Lower lobe of right lung (tissue), 2 donors: ENCODE results near the gene ZNF784. TPM values are rescaled to one million over a fixed set of nuclear protein-coding genes. Genes with fewer than 3 reads are reported as not detected.

Source experiments
- ATAC-seq, 2 donors: fragments of 200-7000 bp; cut with Tn5 transposase; one replicate each; pipeline ENCODE4 v1.9.1; 2020 to 2022; ENCODE audit warnings: mild to moderate bottlenecking in 2 of 2, moderate library complexity in 2 of 2
- DNase-seq: peaks from one replicate; pipeline ENCODE4 v3.0.0-alpha.2; 2020
- H3K27ac ChIP-seq: fragments of 200-600 bp; one replicate; pipeline ENCODE4 v1.8.0; 2022
- H3K27me3 ChIP-seq: fragments of 200-600 bp; one replicate; pipeline ENCODE4 v1.8.0; 2022; ENCODE audit warnings: low read depth
- H3K36me3 ChIP-seq: fragments of 200-600 bp; one replicate; pipeline ENCODE4 v1.8.0; 2022; ENCODE audit warnings: mild to moderate bottlenecking
- H3K4me1 ChIP-seq: fragments of 200-600 bp; one replicate; pipeline ENCODE4 v1.8.0; 2022
- H3K4me3 ChIP-seq: fragments of 200-600 bp; one replicate; pipeline ENCODE4 v1.8.0; 2022; ENCODE audit warnings: mild to moderate bottlenecking
- H3K9me3 ChIP-seq: fragments of 200-600 bp; one replicate; pipeline ENCODE4 v1.8.0; 2022
- intact Hi-C: fragments of 100-400 bp; cut with DNase I; formaldehyde crosslinking; loops from one replicate; pipeline ENCODE4 v1.11.0; 2022
- total RNA-seq: library from RNA; stranded (reverse); fragmentation: NEBNext Ultra II Directional; extraction: Animal tissue kit (Norgen Biotek cat#: 25700); gene quantifications from one replicate; pipeline ENCODE4 v1.2.1, GENCODE V29; 2021
- TF ChIP-seq, protein P1 (sequence below): fragments of 200-600 bp; IDR thresholded peaks from one replicate; pipeline ENCODE4 v1.8.0; 2022; ENCODE audit warnings: antibody characterized with exemption, mild to moderate bottlenecking
- donor health status: DM: no; HTN: yes; CAD: no; lungs with severe emphysema.

ZNF784 gene
- total RNA-seq, 1 donor from 2014 or later, result 7.1 TPM

DNA sequence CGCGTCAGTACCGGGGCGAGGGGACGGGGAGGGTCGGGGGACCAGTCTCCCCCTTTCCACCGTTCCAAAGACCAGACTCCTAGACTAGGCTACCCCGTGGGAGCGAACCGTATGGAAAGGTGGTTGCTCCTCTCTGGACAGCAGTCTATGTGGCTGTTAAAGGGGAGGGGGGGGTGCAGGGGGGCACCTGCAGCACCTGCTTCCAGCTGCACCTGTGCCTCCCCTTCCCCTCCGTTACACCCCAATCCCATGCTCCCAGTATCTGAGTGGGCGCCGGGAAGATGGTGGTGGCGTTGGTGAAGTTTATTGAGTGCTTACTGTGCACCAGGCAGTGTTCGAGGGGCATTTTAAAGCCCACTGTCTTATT is 23.7 kb downstream of the ZNF784 start:
- intact Hi-C loops, result no loop called here
- peak overlapping the region; percentile 98 for H3K27ac ChIP-seq

DNA sequence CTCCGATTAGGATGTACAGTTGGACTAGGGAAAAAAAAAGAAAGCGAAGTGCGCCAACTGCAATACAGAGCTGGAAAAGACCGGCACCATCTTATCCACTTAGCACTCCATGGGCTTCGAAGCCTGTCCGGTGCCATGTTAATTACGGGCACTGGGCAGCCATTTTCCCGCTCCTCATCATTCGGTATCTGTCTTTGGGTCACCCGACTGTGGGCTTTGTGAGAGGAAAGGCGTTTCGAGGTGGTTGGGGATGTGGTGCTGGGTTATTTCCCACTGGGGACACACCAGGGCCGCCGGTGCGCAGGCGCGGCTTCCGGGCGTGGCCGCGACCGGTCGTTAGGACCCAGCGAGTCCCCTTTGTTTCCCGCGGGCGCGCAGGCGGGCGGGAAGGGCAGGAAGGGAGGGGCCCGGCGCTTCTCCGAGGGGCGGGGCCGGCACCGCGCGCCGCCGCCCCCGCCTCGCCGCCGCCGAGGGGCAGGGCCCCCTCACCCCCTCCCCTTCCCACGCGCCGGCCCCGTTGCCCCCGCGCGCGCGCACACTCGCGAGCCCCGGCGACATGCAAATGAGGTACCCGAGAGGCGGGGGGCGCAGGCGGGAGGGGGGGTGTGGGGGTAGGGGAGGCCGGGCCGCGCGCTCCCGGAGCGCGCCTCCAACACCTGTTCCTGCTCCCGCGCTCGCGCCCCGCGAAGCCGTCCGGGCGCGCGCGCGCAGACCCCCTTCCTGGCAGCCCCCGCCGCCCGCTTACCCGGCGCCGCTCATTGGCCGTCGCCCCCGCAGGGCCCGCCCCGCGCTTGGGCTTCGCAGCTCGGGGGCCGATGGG is 24.3 kb downstream of the ZNF784 start, which contains the start of gene ZNF524:
ZNF524 (plus strand) TSS at position 447 of the 820 bp plus-strand sequence. CDS start 1,825 bp downstream, outside the sequence.
- Histone ChIP-seq H3K27me3 (no peaks in the 10 kb centered on the region), H3K27ac (peak within 1 kb of the TSS; percentile 98), H3K36me3 (peaks cover 28% of the 10 kb centered on the region), H3K4me1 (peaks cover 30% of the 10 kb centered on the region), H3K9me3 (no peaks in the 10 kb centered on the region), H3K4me3 (peak within 1 kb of the TSS; percentile 83)
- intact Hi-C loops, result no loop called here
- TF ChIP-seq, protein P1, sequence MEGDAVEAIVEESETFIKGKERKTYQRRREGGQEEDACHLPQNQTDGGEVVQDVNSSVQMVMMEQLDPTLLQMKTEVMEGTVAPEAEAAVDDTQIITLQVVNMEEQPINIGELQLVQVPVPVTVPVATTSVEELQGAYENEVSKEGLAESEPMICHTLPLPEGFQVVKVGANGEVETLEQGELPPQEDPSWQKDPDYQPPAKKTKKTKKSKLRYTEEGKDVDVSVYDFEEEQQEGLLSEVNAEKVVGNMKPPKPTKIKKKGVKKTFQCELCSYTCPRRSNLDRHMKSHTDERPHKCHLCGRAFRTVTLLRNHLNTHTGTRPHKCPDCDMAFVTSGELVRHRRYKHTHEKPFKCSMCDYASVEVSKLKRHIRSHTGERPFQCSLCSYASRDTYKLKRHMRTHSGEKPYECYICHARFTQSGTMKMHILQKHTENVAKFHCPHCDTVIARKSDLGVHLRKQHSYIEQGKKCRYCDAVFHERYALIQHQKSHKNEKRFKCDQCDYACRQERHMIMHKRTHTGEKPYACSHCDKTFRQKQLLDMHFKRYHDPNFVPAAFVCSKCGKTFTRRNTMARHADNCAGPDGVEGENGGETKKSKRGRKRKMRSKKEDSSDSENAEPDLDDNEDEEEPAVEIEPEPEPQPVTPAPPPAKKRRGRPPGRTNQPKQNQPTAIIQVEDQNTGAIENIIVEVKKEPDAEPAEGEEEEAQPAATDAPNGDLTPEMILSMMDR, result no peak
- DNase-seq (peak; percentile 90), ATAC-seq (peak; percentile 74 to 77)

More for the DNA sequence above, 23.7 kb downstream of the ZNF784 start:
- H3K4me3 ChIP-seq, result peak overlapping the region; percentile 83
- peaks cover 23% of the 10 kb centered on the region for H3K36me3 ChIP-seq
- DNase-seq (no peak), ATAC-seq (no peak)
- peaks cover 30% of the 10 kb centered on the region for H3K4me1 ChIP-seq
- TF ChIP-seq, protein P1, result no peak
- no peaks in the 10 kb centered on the region for H3K27me3 ChIP-seq
- H3K9me3 ChIP-seq, result no peaks in the 10 kb centered on the region

DNA sequence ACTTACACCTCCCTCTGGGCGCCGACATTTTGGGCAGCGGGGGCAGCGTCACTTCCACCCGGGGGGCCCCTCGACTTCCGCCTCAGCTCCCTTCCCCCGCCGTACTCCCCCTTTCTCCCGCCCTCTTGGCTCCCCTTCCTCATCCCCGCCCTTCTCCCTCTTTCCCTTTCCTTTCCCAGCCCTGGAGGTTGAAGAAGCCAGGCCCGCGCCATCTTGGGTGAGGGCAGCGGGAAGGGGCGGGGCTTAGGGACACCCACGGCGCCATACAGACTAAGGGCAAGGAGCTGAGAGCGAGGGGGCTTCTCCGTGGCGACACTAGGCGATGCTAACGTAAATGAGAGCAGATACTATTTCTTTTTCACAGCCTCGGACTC is 24.9 kb downstream of the ZNF784 start, which contains the start of gene FIZ1:
FIZ1 (minus strand) TSS at position 50 of the 374 bp plus-strand sequence. CDS start 1,652 bp downstream, outside the sequence.
- intact Hi-C loops, result no loop called here

DNA sequence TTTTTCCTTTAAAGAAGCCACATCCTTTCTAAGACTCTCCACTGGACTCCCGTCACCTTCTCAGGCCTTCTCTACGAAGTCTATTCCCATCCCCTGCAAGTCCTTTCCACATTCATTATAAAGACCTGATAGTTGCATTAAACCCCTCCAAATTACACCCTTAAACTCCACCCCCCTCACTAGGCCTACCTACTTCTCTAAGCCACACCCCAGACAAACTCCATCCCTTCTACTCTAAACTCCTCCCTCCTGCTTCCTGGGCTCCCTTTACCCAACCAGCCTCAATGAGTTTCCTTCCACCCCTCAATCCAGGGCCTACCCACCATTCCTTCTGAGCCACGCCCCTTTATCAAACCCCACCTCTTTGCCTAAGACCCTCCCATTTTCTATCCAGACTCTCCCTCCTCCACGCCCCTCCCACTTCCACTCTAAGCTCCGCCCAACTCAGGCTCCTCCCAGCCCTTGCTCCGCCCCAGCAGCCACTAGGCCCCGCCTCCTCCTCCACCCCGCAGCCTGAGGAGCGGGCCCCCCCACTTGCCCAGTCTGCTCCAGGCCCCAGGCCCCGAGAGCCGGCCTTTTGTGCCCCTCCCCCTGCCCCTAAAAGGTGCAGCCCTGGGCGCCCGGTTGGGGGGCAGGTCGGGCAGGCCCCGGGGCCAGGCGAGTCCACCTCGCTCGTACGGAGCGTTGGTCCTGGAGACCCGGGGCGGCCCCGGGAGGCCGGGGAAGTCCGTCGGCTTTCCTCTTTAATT is 25.5 kb downstream of the ZNF784 start:
- TF ChIP-seq, protein P1, result no peak
- no peaks in the 10 kb centered on the region for H3K27me3 ChIP-seq
- peaks cover 20% of the 10 kb centered on the region for H3K4me1 ChIP-seq
- ATAC-seq (peak; percentile 90 to 95), DNase-seq (peak; percentile 93)
- intact Hi-C loops, result no loop called here
- peak overlapping the region; percentile 83 for H3K4me3 ChIP-seq
- peak overlapping the region; percentile 98 for H3K27ac ChIP-seq
- peaks cover 35% of the 10 kb centered on the region for H3K36me3 ChIP-seq
- H3K9me3 ChIP-seq, result no peaks in the 10 kb centered on the region

More for the DNA sequence above, 24.9 kb downstream of the ZNF784 start, which contains the start of gene FIZ1:
- peaks cover 33% of the 10 kb centered on the region for H3K36me3 ChIP-seq
- ATAC-seq, result peak; percentile 93 to 95
- no peaks in the 10 kb centered on the region for H3K9me3 ChIP-seq
- peak within 1 kb of the TSS; percentile 83 for H3K4me3 ChIP-seq
- H3K27ac ChIP-seq, result peak within 1 kb of the TSS; percentile 98
- no peaks in the 10 kb centered on the region for H3K27me3 ChIP-seq
- TF ChIP-seq, protein P1, result no peak
- DNase-seq, result peak; percentile 97
- peaks cover 26% of the 10 kb centered on the region for H3K4me1 ChIP-seq

DNA sequence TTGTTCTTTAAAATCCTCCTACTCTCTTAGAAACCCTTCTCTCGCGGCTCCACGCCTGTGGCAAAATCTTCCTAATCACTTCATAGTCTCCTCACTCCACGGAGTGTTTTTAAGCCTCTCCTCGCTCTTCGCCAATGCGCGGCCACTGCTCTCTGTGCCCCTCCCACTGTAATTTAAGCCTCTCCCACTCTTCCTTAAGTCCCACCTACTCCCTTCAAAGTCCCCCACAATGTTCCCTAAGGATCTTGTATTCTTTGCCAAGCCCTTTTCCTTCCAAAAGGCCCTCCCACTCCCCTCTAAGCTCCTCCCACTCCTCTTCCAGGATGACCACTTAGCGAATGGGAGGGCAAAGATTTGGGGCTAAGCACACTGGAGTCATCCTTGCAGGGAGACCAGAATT is 26.3 kb downstream of the ZNF784 start:
- Histone ChIP-seq H3K27ac (peak overlapping the region; percentile 98), H3K9me3 (no peaks in the 10 kb centered on the region), H3K36me3 (peaks cover 41% of the 10 kb centered on the region), H3K27me3 (no peaks in the 10 kb centered on the region), H3K4me1 (peaks cover 17% of the 10 kb centered on the region), H3K4me3 (no peak overlapping the region)
- TF ChIP-seq, protein P1, result no peak
- intact Hi-C loops, result no loop called here
- DNase-seq (no peak), ATAC-seq (no peak)
